Osteoblast (primary cell): ENCODE measurements around the gene SFTA2. TPM values are rescaled to one million over a fixed set of nuclear protein-coding genes. Genes with fewer than 3 reads are reported as not detected.

Experiments
- DNase-seq: peaks from one replicate; pipeline ENCODE4 v3.0.0; 2011; ENCODE audit warnings: low spot score, mixed read lengths; ENCODE audit not compliant: insufficient read length; ENCODE audit errors: missing footprints
- H2AFZ ChIP-seq: 2 replicates; pipeline ENCODE4 v1.6.0; 2011; ENCODE audit warnings: mild to moderate bottlenecking, low read length
- H3K27ac ChIP-seq: 2 replicates; pipeline ENCODE4 v1.5.1; 2011; ENCODE audit warnings: mild to moderate bottlenecking, low read depth, low read length, moderate library complexity
- H3K27me3 ChIP-seq: 2 replicates; pipeline ENCODE4 v1.6.0; 2012; ENCODE audit warnings: mild to moderate bottlenecking, control low read depth, inconsistent platforms, low read length, moderate library complexity; ENCODE audit not compliant: insufficient read depth
- H3K36me3 ChIP-seq: 2 replicates; pipeline ENCODE4 v1.5.1; 2011; ENCODE audit warnings: mild to moderate bottlenecking, low read length, control low read depth, moderate library complexity; ENCODE audit not compliant: insufficient read depth
- H3K4me1 ChIP-seq: 2 replicates; pipeline ENCODE4 v1.5.1; 2011; ENCODE audit warnings: mild to moderate bottlenecking, low read length, control low read depth, moderate library complexity; ENCODE audit not compliant: insufficient read depth
- H3K4me2 ChIP-seq: 2 replicates; pipeline ENCODE4 v1.6.0; 2011; ENCODE audit warnings: mild to moderate bottlenecking, low read length; ENCODE audit not compliant: insufficient read depth
- H3K4me3 ChIP-seq: fragments of 200-600 bp; sonication (generic); 3 replicates; pipeline ENCODE4 v1.5.1; 2012; ENCODE audit warnings: mild to moderate bottlenecking, low read length, inconsistent platforms; ENCODE audit not compliant: insufficient read depth
- H3K79me2 ChIP-seq: 2 replicates; pipeline ENCODE4 v1.6.0; 2012; ENCODE audit warnings: mild to moderate bottlenecking, low read length, control low read depth, inconsistent platforms; ENCODE audit not compliant: insufficient read depth
- H3K9me3 ChIP-seq: 2 replicates; pipeline ENCODE4 v1.5.1; 2011; ENCODE audit warnings: low read depth, low read length, control low read depth
- H4K20me1 ChIP-seq: 2 replicates; pipeline ENCODE4 v1.6.0; 2012; ENCODE audit warnings: mild to moderate bottlenecking, low read length, control low read depth; ENCODE audit not compliant: insufficient read depth
- CTCF ChIP-seq: IDR thresholded peaks from 2 replicates; pipeline ENCODE4 v1.5.1; 2011; ENCODE audit warnings: mild to moderate bottlenecking, low read depth, low read length, moderate library complexity; ENCODE audit errors: extremely low read depth
- total RNA-seq: library from RNA; depleted of rRNA; stranded (reverse); fragments of >200 nt; gene quantifications from 2 replicates; pipeline ENCODE4 v1.2.3, GENCODE V29; 2012

The SFTA2 gene
- total RNA-seq, 1 donor, result not detected

DNA sequence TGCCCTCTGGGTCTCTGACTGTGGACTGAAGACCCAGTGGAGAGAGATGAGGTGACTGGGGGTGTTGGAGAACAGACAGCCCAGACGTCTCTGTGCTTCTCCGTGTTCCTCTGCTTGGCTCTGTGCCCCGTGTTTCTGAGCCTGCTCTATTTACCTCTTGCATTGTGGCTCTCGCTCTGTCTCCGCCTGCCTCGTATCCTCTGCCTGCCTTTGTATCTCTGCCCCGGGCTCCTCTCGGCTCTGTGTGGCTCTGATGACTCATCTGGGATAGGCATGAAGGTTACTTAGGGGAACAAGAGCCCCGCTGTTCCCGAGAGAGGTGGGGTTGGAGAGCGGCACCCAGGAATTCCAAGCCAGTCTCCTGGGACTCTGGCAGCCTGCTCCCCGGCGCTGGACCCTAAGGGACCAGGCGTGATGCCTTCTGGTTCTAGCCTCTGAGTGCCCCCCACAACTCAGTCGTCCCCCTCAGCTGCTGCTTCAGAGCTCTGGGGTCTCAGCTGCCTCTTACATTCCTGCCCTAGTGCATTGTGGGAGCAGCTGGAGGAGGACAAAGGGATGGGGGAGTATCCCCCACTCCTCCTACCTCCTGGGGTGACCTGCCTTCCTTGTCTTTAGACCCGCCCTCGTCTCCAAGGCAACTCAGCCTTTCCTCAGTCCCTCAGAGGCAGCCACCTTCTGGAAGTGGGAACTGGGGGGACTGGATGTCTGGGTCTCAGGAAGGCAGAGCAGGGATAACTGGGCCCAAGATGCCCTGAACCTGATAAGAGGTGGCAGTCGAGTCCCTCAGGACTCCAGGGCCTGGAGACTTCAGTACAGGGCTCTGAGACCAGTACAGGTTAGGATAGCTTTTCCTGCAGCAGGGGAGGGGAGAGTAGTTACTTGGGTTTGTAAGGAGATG, 45.7 kb downstream of the SFTA2 start:
- Histone ChIP-seq H3K36me3 (no peaks in the 10 kb centered on the region), H3K4me3 (peak overlapping the region; percentile 79), H2AFZ (peak overlapping the region; percentile 54), H3K27me3 (no peaks in the 10 kb centered on the region), H3K27ac (peak overlapping the region; percentile 3), H3K4me1 (peaks cover 44% of the 10 kb centered on the region), H3K9me3 (no peaks in the 10 kb centered on the region), H4K20me1 (peaks cover 7% of the 10 kb centered on the region), H3K4me2 (peak overlapping the region; percentile 96), H3K79me2 (peaks cover 21% of the 10 kb centered on the region)
- peak; percentile 97 for DNase-seq
- TF ChIP-seq CTCF, result no peak

DNA sequence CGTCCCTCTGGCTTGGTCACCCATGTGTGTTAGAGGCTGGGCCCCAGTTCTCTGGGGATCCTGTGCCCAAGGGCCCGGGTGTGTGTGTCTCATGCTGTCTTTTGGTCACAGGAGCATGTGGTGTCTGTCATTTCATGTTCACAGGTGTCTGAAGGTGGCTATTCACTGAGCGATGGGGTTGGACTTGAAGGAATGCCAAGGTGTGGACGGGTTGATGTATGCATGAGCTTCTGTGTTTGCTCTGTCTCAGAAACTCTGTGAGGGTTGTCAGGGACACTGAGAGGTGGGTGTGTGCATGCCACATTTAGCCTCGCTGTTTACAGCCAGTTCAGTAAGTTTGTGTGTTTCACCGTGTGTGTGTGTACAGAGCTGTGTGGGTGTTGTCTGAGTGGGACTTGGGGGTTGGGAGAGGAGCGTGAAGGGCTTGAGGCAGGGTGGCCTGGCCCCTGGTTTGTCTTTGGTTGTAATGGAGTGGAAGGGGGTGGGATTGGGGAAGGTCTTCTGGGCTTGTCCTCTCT, 46.4 kb downstream of the SFTA2 start:
- Histone ChIP-seq H3K27ac (peak overlapping the region; percentile 3), H3K9me3 (no peaks in the 10 kb centered on the region), H3K4me2 (peak overlapping the region; percentile 96), H3K27me3 (no peaks in the 10 kb centered on the region), H3K4me1 (peaks cover 44% of the 10 kb centered on the region), H3K36me3 (no peaks in the 10 kb centered on the region), H3K4me3 (peak overlapping the region; percentile 79), H4K20me1 (peaks cover 7% of the 10 kb centered on the region), H2AFZ (peak overlapping the region; percentile 54), H3K79me2 (peaks cover 21% of the 10 kb centered on the region)
- TF ChIP-seq CTCF, result no peak
- peak; percentile 85 for DNase-seq

DNA sequence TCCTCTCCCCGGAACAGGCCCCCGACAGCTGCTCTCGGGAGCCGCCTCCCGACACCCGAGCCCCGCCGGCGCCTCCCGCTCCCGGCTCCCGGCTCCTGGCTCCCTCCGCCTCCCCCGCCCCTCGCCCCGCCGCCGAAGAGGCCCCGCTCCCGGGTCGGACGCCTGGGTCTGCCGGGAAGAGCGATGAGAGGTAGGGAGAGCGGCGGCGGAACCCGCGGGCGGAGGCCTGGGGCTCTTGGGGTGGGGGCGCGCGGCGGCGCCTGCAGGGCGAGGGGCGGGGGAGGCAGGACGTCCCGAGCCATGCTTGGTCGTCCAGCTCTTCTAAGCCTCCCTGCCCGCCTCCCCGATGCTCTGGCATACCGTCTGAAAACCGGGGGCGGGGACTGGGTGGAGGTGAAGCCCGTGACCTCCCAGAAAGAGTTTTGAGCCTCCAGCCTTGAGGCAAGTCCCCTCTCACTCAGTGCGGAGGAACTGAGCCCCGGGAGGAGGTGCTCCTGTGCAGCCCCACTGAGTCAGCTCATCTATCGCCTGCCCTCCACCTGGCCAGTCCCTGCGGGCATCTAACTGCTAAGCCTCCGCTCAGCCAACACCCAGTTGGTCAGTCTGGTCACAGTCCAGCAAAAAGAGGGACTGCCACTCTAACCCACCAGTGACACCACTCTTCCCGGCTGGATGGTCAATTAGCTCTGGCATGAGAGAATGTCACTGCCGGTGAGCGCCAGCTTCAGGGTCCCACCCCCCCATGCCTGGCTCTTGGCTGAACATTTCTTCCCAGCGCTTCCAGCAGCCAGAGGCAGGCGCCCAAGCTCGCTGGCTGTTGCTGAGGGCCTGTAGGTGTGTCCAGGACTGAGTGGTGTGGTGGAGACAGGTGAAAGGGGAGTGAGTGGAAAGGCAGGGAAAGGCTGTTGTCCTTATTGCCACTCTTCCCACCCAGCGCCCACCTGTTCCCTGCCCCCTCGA, 47.2 kb downstream of the SFTA2 start:
- Histone ChIP-seq H3K4me1 (peaks cover 44% of the 10 kb centered on the region), H2AFZ (peak overlapping the region; percentile 73), H3K36me3 (no peaks in the 10 kb centered on the region), H4K20me1 (peaks cover 7% of the 10 kb centered on the region), H3K4me3 (peak overlapping the region; percentile 79), H3K9me3 (no peaks in the 10 kb centered on the region), H3K4me2 (peak overlapping the region; percentile 96), H3K27ac (peak overlapping the region; percentile 32), H3K79me2 (peaks cover 21% of the 10 kb centered on the region), H3K27me3 (no peaks in the 10 kb centered on the region)
- no peak for TF ChIP-seq CTCF
- peak; percentile 94 for DNase-seq
